GM19351 (cell line): Measurements from ENCODE around the gene GPR158.

ENCODE experiments used
- ATAC-seq: cut with Tn5 transposase; IDR thresholded peaks from one replicate; pipeline ENCODE4 v1.9.1; 2021; ENCODE audit warnings: mild to moderate bottlenecking, moderate library complexity; ENCODE audit not compliant: unreplicated experiment

GPR158 gene

DNA sequence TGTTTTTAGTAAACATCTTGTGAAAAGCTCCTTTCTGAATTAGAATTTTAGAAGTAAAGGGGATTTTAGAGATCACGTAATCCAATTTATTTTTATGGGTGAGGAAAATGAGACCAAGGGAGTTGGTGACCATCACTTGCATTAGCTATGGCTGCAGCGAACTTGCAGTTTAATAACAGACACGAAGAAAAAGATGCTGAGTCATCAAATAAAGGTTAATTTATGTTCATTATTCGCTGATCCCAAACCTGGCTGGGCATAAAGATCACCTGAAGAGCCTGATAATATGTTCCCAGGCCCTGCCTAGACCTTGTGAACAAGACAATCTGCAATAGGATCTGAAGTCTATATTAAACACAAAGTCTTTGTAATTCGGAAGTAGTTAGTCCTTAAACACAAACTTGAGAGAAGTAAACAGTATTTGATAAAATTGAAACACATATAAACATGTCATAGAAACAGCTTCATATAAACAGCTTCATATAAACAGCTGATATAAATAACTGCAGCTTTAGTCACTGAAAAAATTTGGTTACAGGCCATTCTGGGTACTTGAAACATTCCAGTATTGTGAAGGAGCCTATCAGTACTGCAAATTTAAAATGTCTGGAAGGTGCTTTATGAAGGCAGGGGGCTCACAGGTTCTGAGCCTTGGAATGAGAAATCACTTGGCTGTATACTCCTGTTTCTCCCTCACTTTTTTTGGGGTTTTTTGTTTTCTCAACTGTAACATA is 16.5 kb downstream of the GPR158 start:
- no peak for ATAC-seq

- no peak for ATAC-seq
These were observed 23.4 kb downstream of the GPR158 start for GRCh38 chr10:25198151-25198550.

DNA sequence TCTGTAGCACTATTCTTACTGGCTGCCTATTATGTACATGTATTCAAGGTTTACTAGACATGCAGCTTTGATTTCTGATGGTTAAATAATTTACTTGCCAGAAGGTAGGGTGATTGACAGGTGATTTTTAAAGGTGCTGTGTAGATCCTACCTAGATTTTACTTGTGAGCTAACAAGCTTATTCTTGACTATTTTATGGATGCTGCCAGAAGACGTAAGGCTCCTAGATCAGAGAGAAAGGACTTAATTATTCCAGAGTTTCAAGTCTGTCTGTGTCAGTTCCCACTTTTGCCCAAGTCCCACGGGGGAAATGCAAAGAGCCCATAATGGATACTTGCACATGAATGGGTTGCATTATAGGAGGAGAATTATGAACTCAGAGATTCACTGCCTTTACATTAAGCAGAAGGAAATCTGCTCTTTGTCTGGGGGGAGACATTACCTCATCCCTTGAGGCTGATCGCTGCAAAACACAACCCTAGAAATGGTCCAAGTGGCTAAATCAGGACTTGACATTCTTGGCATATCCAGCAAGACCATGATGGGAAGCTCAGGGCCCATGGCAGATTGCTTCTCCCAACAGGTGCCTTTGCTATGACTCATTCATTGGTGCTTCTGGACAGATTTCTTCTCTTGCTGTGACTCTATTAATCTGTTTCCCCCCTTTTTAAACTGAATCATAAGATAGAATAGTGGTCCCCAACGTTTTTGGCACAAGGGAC is 32.1 kb downstream of the GPR158 start:
- ATAC-seq = no peak

DNA sequence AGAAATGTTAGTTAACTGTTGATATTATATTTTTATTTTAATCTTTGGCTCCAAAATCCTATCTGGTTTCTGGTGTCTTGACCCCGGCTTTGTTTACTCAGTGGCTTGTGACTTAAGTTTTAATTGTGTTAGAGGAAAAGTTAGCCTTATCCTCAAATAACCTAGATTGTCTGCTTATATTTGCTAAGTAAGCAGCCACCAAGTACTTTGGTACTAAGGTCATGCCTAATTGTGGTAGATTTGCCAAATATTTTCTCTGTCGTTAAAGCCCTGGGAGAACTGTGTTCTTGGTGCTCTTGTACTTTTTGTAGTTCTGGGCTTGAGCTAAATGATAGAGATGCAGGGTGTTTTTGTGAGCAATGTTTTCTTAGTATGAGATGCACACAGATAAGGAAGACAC is 34.8 kb downstream of the GPR158 start:
- no peak for ATAC-seq

DNA sequence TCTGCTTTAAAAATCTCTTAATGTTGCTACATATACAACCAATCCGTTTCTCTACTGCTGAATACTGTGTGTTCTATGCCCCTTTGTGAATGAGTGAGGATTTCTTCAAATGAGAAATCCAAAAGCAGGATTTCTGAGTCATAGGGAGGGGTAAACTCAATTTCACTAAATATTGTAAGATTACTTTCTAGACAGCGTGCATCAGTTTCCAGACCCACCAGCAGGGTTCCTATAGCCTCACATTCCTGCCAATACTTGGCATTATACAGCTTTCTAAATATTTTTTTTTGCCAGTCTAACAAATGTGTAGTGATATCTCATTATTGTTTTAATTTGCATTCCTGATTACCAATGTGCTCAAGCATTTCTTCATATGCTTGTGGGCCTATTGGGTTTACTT is 35.5 kb downstream of the GPR158 start:
- ATAC-seq = no peak

- ATAC-seq = no peak
These were observed 45.4 kb downstream of the GPR158 start for GRCh38 chr10:25220156-25220555.

GRCh38 chr10:25222085-25222660 is 47.4 kb downstream of the GPR158 start:
- no peak for ATAC-seq

GRCh38 chr10:25226775-25227682 is 52.2 kb downstream of the GPR158 start:
- ATAC-seq = peak; percentile 78

DNA sequence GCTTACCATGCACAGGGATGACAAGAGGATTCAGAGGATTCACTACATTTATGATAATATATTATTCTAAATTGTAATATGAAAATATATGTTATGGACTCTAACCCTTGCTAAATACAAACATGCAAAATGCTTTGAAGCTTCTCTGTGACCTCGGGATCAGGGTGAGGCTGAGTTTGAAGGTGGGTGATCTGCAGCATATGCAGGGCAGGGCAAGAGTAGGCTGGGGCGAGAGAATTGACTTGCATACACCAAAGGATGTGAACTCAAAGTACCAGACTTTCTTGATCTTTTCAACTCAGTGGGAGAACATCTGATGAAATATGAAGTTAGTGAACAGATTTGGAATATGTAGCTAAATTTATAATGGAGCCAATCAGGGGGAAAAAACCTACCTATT is 57.0 kb downstream of the GPR158 start:
- ATAC-seq = no peak

DNA sequence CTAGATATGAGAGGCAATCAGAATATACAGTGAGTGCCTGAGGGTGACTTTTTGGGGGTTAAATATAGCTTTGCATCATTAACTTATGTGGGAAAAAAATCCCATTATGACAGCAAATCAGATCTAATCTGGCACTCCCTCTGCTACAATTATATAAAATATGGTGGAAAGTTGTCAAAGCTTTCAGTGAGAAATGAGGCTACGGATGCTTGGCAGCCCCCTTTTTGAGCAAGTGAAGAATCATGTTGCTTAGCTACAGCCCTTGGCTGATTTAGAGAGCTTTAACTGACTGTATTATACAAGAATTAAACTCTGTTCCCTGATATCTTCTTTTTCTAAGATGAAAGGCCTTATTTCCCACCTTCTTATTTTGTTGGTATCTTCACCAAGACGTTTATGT is 57.4 kb downstream of the GPR158 start:
- no peak for ATAC-seq

- no peak for ATAC-seq
These were observed 70.4 kb downstream of the GPR158 start for GRCh38 chr10:25245165-25245564.

DNA sequence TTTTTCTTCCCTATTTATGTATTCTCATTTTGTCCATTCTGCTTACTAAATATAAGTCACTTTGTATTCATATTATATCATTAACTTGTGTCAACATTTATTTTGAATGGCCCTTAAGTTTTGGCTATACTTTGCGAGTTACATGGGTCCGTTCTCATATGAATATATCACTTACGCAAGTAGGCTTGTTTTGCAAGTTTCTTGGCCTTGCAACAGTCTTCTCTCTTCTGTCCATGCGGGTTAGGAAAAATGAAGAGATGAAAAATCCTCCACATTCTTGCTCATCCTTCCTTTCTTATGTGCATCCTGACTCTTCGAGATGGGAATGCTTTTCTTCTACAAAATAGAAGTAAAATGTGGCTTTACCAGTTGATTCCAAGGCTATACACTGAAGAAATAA is 82.8 kb downstream of the GPR158 start:
- ATAC-seq = no peak

- no peak for ATAC-seq
These were observed 86.3 kb downstream of the GPR158 start for GRCh38 chr10:25261110-25261509.

- no peak for ATAC-seq
These were observed 86.8 kb downstream of the GPR158 start for GRCh38 chr10:25261558-25261957.

DNA sequence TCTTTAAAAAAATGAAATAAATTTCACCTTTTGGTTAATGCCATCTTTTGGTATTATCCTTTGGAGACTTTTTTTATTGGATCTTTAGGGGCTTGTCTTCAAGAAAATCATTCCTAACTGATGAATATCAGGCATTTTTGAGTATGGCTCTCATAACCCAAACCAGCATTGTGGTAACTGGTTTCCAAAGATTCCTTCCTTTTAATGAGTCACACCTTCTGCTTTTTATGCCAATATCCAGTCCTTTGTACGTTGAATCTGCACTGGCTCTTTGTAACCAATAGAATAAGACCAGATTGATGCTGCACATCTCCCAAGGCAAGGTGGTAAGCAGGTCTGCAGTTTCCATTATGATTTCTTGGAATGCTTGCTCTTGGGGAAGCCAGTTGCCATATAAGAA is 89.1 kb downstream of the GPR158 start:
- ATAC-seq = no peak

GRCh38 chr10:25278180-25278579 is 103.4 kb downstream of the GPR158 start:
- no peak for ATAC-seq

DNA sequence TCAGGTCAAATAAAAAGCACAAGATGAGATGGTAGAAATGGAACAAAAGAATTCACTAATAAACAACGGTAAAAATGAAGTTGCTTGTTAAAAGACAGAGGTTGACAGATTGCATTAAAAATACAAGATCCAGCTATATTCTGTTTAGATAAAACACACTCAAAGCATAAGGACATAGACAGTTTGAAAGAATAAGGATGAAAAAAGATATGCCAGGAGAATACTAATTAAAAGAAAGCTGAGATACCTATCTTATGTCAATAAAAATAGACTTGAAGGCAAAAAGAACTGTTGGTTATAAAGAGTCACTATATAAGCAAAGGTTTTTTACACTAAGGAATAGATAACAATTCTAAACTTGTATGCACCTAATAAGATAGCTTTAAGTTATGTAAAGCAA is 105.3 kb downstream of the GPR158 start:
- no peak for ATAC-seq

GRCh38 chr10:25280573-25280972 is 105.8 kb downstream of the GPR158 start:
- no peak for ATAC-seq

DNA sequence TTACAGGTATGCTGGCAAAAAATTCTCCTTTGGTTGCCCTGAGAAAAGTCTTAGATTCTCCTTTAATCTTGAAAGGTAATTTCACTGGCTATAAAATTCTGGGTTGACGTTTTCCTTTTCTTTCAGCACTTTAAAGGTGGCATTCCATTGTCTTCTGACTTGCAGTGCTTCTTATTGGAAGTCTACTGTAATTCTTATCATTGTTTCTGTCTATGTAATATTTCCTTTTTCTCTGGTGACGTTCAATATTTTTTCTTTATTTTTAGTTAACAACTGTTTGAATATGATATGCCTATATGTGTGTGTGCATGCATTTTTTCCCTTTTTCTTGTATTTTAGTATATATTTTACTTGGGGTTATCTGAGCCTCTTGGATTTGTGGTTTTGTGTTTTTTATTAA is 111.0 kb downstream of the GPR158 start:
- no peak for ATAC-seq

DNA sequence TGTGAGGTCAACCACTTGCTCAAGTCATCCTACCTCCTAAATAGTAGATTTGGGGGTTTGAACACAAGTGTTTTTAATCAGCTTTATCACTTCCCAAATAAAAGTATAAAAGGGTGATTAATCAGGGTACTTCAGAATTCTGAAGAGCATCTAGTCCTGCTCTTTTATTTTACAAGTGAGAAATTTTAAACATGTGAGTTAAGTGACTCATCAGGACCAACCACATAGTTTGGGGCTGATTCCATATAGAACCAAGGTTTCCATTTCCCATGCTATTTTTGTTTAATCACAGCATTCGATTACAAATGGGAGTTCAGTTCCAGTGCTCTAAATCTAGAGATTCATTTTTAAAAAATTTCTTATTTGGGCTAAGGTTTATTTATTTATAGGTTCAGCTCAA is 113.4 kb downstream of the GPR158 start:
- no peak for ATAC-seq
